ENCODE measurements around the gene MGAT5B.
"Not testable (repeated sequence)": the region's sequence is repeated elsewhere in the genome, so short reads cannot be mapped to it uniquely, and the experiment has no call there.

The MGAT5B gene

DNA sequence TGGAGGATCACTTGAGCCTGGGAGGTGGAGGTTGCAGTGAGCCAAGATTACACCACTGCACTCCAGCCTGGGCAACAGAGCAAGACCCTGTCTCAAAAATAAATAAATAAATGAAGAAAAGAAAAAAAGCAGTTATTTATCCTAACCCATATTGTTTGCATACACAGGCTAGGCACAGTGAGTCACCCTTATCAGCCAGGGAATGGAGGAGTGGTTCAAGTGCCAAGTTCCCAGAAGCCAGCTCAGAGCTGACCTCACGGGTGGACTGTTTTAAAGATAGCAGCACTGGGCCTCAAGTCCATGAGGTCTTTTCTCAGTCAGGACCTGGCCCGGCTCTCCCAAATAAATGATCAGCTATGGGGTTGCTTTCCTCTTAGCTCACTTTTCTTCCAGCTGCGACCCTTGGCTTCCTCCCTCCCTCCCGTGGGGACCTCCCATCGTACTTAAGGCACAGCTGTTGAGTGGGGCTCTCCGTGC lies 22.6 kb upstream of the MGAT5B start:
- Histone ChIP-seq H3K9me3 (replicated peaks; ENCODE audit: insufficient read depth, low read length) (no peaks in the 10 kb centered on the region), H3F3A (ENCODE audit: insufficient read depth, low read length) (no peaks in the 10 kb centered on the region), H3K4me3 (ENCODE audit: low read length) (no peak overlapping the region), H3K27me3 (replicated peaks; ENCODE audit: insufficient read depth, low read length) (no peaks in the 10 kb centered on the region; the same call in 1 of the 2 replicates), H4K20me1 (ENCODE audit: insufficient read depth, low read length) (no peaks in the 10 kb centered on the region), H3K9ac (ENCODE audit: low read length) (no peak overlapping the region), H3K79me2 (ENCODE audit: low read length) (no peaks in the 10 kb centered on the region), H3K27ac (ENCODE audit: low read length) (no peak overlapping the region), H3K4me2 (ENCODE audit: low read depth, low read length) (no peak overlapping the region), H2AFZ (ENCODE audit: low read length) (no peak overlapping the region), H3K4me1 (ENCODE audit: low read length) (peaks cover 2% of the 10 kb centered on the region; the same call in 1 of the 2 replicates), H3K36me3 (replicated peaks; ENCODE audit: insufficient read depth, low read length) (no peaks in the 10 kb centered on the region), H3K9me2 (replicated peaks; ENCODE audit: insufficient read depth, low read length) (no peaks in the 10 kb centered on the region)
- TF ChIP-seq EZH2phosphoT487 (IDR thresholded peaks at IDR 0.05; ENCODE audit: low read length): no peak
- no peak for TF ChIP-seq EZH2 (optimal IDR thresholded peaks at IDR 0.05; ENCODE audit: low read depth, low read length)
- TF ChIP-seq, protein P1, sequence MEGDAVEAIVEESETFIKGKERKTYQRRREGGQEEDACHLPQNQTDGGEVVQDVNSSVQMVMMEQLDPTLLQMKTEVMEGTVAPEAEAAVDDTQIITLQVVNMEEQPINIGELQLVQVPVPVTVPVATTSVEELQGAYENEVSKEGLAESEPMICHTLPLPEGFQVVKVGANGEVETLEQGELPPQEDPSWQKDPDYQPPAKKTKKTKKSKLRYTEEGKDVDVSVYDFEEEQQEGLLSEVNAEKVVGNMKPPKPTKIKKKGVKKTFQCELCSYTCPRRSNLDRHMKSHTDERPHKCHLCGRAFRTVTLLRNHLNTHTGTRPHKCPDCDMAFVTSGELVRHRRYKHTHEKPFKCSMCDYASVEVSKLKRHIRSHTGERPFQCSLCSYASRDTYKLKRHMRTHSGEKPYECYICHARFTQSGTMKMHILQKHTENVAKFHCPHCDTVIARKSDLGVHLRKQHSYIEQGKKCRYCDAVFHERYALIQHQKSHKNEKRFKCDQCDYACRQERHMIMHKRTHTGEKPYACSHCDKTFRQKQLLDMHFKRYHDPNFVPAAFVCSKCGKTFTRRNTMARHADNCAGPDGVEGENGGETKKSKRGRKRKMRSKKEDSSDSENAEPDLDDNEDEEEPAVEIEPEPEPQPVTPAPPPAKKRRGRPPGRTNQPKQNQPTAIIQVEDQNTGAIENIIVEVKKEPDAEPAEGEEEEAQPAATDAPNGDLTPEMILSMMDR (IDR thresholded peaks at IDR 0.05; ENCODE audit: low read length): no peak
- no peak for DNase-seq

DNA sequence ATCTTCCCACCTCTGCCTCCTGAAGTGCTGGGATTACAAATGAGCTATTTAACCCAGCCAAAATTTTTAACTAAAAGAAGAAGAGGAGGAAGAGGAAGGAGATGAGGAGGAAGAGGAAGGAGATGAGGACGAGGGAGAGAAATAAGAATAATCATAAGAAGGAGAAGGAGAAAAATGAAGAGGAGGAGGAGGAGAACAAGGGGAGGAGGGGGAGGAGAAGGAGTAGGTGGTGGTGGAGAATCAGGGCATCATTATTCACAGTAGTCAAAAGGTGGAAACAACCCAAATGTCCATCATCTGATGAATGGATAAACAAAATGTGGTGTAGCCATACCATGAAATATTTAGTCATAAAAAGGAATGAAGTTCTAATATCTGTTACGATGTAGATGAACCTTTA lies 21.2 kb upstream of the MGAT5B start:
- Histone ChIP-seq H3K9me2 (replicated peaks; ENCODE audit: insufficient read depth, low read length) (no peaks in the 10 kb centered on the region), H3K79me2 (ENCODE audit: low read length) (no peaks in the 10 kb centered on the region), H3K27ac (ENCODE audit: low read length) (no peak overlapping the region), H3K4me3 (ENCODE audit: low read length) (no peak overlapping the region), H3K36me3 (replicated peaks; ENCODE audit: insufficient read depth, low read length) (no peaks in the 10 kb centered on the region), H3K9ac (ENCODE audit: low read length) (no peak overlapping the region), H3K9me3 (replicated peaks; ENCODE audit: insufficient read depth, low read length) (no peaks in the 10 kb centered on the region), H3F3A (ENCODE audit: insufficient read depth, low read length) (no peaks in the 10 kb centered on the region), H2AFZ (ENCODE audit: low read length) (no peak overlapping the region), H4K20me1 (ENCODE audit: insufficient read depth, low read length) (no peaks in the 10 kb centered on the region), H3K27me3 (replicated peaks; ENCODE audit: insufficient read depth, low read length) (peaks cover 4% of the 10 kb centered on the region; the same call in 1 of the 2 replicates), H3K4me1 (ENCODE audit: low read length) (no peaks in the 10 kb centered on the region), H3K4me2 (ENCODE audit: low read depth, low read length) (no peak overlapping the region)
- no peak for DNase-seq
- TF ChIP-seq EZH2phosphoT487 (IDR thresholded peaks at IDR 0.05; ENCODE audit: low read length) (no peak), EZH2 (optimal IDR thresholded peaks at IDR 0.05; ENCODE audit: low read depth, low read length) (no peak)
- TF ChIP-seq, protein P1 (IDR thresholded peaks at IDR 0.05; ENCODE audit: low read length): no peak

DNA sequence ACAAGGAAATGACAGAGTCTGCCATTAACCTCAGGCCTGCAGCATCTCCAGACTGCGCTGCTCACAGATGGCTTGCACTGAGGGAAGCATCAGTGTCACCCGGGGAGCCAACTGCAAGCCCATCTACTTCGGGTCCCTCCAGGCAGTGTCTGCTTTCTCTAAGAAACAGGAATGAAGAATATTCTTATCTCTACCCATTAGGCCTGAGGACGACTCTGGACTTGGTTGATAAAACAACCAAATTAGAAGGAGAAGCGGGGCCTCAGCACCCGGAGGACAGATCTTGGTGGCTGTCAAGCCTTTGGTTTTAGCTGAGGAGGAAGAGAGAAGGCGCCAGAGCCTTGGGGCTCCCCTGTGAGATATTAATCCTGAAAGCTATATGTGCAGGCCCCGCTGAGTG lies 19.5 kb upstream of the MGAT5B start:
- TF ChIP-seq EZH2phosphoT487 (IDR thresholded peaks at IDR 0.05; ENCODE audit: low read length): no peak
- TF ChIP-seq, protein P1 (IDR thresholded peaks at IDR 0.05; ENCODE audit: low read length): no peak
- TF ChIP-seq EZH2 (optimal IDR thresholded peaks at IDR 0.05; ENCODE audit: low read depth, low read length): no peak
- Histone ChIP-seq H3K9me3 (replicated peaks; ENCODE audit: insufficient read depth, low read length) (no peaks in the 10 kb centered on the region), H3K36me3 (replicated peaks; ENCODE audit: insufficient read depth, low read length) (no peaks in the 10 kb centered on the region), H3K4me1 (ENCODE audit: low read length) (no peaks in the 10 kb centered on the region), H3F3A (ENCODE audit: insufficient read depth, low read length) (no peaks in the 10 kb centered on the region), H3K79me2 (ENCODE audit: low read length) (no peaks in the 10 kb centered on the region), H4K20me1 (ENCODE audit: insufficient read depth, low read length) (no peaks in the 10 kb centered on the region), H3K4me2 (ENCODE audit: low read depth, low read length) (no peak overlapping the region), H2AFZ (ENCODE audit: low read length) (no peak overlapping the region), H3K27ac (ENCODE audit: low read length) (no peak overlapping the region), H3K9me2 (replicated peaks; ENCODE audit: insufficient read depth, low read length) (no peaks in the 10 kb centered on the region), H3K9ac (ENCODE audit: low read length) (no peak overlapping the region), H3K27me3 (replicated peaks; ENCODE audit: insufficient read depth, low read length) (peaks cover 4% of the 10 kb centered on the region; the same call in 1 of the 2 replicates), H3K4me3 (ENCODE audit: low read length) (no peak overlapping the region)
- no peak for DNase-seq

DNA sequence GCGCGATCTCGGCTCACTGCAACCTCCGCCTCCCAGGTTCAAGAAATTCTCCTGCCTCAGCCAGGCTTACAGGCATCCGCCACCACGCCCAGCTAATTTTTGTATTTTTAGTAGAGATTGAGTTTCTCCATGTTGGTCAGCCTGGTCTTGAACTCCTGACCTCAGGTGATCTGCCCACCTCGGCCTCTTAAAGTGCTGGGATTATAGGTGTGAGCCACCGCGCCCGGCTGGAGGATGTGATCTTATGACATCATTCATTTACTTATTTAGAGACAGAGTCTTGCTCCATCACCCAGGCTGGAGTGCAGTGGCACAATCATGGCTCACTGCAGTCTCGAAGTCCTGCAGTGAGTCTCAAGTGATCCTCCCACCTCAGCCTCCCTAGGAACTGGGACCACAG lies 19.0 kb upstream of the MGAT5B start:
- H3K4me2 ChIP-seq (ENCODE audit: low read depth, low read length); H3K9me2 ChIP-seq (replicated peaks; ENCODE audit: insufficient read depth, low read length); H3K9ac ChIP-seq (ENCODE audit: low read length); DNase-seq; H2AFZ ChIP-seq (ENCODE audit: low read length); H3K36me3 ChIP-seq (replicated peaks; ENCODE audit: insufficient read depth, low read length); H3K79me2 ChIP-seq (ENCODE audit: low read length); H3K4me1 ChIP-seq (ENCODE audit: low read length); H4K20me1 ChIP-seq (ENCODE audit: insufficient read depth, low read length); H3K9me3 ChIP-seq (replicated peaks; ENCODE audit: insufficient read depth, low read length); H3K27me3 ChIP-seq (replicated peaks; ENCODE audit: insufficient read depth, low read length); H3K4me3 ChIP-seq (ENCODE audit: low read length); H3K27ac ChIP-seq (ENCODE audit: low read length); H3F3A ChIP-seq (ENCODE audit: insufficient read depth, low read length): not testable (repeated sequence)
